ENCODE results near the gene ASPDH.

DNA sequence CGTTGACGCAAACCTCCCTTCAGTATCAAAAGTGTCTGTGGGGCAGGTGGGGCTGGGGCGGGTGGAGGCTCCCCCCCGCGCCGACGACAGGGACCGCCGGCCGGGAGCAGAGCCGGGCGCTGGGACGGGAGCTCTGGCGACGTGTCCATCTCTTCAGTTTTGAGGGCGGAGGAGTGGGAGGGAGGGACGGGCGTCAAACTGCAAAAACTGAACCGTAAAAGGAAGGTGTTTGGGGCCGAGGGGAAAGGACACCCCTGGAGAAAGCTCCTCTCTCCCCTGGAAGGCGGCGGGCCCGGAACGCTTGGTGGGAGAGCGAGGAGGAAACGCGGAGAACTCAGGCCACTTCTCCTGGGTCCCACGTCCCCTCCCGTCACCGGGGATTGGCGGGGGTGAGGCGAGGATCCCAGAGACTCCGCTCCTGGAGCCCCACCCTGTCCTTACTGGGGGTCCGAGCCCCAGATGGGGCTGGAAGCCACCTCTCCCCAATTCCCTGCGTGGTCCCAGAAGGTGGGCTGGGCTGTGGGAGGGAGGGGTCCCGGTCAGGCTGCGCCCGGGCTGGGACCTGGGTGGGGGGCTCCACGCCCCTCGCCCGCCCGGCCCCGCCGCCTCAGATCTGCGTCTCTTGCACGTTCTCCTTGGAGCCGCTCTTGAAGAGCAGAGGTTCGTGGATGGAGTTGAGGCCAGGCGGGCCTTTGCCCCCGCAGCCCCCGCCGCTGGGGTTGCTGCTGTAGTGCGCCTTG lies 3.4 kb upstream of the ASPDH start:
- TF ChIP-seq, protein P1, sequence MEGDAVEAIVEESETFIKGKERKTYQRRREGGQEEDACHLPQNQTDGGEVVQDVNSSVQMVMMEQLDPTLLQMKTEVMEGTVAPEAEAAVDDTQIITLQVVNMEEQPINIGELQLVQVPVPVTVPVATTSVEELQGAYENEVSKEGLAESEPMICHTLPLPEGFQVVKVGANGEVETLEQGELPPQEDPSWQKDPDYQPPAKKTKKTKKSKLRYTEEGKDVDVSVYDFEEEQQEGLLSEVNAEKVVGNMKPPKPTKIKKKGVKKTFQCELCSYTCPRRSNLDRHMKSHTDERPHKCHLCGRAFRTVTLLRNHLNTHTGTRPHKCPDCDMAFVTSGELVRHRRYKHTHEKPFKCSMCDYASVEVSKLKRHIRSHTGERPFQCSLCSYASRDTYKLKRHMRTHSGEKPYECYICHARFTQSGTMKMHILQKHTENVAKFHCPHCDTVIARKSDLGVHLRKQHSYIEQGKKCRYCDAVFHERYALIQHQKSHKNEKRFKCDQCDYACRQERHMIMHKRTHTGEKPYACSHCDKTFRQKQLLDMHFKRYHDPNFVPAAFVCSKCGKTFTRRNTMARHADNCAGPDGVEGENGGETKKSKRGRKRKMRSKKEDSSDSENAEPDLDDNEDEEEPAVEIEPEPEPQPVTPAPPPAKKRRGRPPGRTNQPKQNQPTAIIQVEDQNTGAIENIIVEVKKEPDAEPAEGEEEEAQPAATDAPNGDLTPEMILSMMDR (IDR thresholded peaks at IDR 0.05) = no peak
- no peak for TF ChIP-seq POLR2AphosphoS5 (IDR thresholded peaks at IDR 0.05; ENCODE audit: low read depth, low read length)
- TF ChIP-seq, protein P2, sequence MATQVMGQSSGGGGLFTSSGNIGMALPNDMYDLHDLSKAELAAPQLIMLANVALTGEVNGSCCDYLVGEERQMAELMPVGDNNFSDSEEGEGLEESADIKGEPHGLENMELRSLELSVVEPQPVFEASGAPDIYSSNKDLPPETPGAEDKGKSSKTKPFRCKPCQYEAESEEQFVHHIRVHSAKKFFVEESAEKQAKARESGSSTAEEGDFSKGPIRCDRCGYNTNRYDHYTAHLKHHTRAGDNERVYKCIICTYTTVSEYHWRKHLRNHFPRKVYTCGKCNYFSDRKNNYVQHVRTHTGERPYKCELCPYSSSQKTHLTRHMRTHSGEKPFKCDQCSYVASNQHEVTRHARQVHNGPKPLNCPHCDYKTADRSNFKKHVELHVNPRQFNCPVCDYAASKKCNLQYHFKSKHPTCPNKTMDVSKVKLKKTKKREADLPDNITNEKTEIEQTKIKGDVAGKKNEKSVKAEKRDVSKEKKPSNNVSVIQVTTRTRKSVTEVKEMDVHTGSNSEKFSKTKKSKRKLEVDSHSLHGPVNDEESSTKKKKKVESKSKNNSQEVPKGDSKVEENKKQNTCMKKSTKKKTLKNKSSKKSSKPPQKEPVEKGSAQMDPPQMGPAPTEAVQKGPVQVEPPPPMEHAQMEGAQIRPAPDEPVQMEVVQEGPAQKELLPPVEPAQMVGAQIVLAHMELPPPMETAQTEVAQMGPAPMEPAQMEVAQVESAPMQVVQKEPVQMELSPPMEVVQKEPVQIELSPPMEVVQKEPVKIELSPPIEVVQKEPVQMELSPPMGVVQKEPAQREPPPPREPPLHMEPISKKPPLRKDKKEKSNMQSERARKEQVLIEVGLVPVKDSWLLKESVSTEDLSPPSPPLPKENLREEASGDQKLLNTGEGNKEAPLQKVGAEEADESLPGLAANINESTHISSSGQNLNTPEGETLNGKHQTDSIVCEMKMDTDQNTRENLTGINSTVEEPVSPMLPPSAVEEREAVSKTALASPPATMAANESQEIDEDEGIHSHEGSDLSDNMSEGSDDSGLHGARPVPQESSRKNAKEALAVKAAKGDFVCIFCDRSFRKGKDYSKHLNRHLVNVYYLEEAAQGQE (IDR thresholded peaks at IDR 0.05; ENCODE audit: insufficient read depth in 1 of 2, low read depth in 2 of 2, low read length in 1 of 2) = no peak
- TF ChIP-seq SIN3A (IDR thresholded peaks at IDR 0.05; ENCODE audit: borderline replicate concordance, insufficient read depth, low read depth, low read length) = no peak

All from Panc1 (cell line).